Stimulated activated CD8-positive, alpha-beta memory T cell treated with anti-CD3 and anti-CD28 coated beads, Interleukin-4, amount 100 ng/mL, for 1 hour (primary cell): ENCODE results near the gene KRTAP22-1.

Experiments used
- DNase-seq, 2 donors: peaks; one replicate each; pipeline ENCODE4 v3.0.0-alpha.2; 2020; ENCODE audit warnings: low read depth in 2 of 2, low spot score in 1 of 2

The KRTAP22-1 gene

DNA sequence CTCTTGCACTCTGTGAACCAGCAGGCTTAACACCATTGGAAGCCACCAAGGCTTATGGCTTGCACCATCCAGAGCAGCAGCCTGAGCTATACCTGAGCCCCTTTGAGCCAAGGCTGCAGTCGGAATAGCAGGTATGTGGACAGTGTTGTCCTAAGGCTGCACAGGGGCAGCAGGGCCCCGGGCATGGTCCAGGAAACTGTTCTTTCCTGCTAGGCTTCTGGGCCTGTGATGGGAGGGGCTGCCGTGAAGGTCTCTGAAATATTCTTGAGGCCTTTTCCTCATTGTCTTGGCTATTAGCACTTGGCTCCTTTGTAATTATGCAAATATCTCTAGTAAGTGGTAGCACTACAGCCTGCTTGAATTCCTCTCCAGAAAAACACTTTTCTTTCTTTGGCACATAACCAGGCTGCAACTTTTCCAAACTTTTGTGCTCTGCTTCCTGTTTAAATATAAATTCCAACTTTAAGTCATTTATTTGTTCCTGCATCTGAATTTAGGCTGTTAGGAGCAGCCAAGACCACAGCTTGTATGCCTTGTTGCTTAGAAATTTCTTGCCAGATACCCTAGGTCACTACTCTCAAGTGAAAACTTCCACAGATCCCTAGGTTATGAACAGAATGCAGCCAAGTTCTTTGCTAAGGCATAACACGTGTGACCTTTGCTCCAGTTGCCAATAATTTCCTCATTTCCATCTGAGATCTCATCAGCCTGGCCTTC, 24.7 kb downstream of the KRTAP22-1 start:
- no peak for DNase-seq

DNA sequence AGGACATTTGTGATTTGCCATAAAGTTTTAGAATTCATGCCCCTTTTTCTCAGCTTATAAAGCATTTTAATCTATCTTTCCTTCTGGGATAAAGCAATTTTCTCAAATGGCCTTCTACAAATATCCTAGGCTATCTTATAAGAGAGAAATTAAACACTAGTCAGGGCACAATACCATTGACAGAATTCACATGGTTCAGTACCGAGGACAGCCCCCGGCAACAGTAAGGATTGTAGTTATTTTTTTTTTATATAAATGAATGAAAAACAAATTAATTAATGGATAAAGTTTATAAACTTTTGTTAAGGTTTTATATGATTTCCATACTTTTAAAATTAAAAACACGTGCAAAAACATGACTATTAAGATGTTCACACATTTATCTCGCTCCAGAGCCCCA, 27.2 kb downstream of the KRTAP22-1 start:
- no peak for DNase-seq

DNA sequence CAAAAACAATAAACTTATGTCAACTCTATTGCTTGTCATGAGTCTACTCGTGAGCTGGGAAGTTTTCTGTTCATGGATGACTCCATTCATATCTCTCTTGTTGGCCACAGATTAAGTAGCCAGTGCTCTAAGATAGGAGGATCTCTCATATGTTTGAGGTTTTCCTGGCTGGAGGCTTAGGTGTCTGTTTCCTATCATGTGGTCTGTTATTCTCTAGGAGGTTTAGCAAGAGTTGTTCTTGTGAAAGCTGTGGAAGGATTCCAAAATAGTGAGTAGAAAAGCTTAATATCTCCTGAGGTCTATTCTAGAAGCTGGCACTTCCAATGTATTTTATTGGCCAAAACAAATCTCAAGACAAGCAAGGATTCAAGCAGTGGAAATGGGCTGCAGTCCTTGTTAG, 28.3 kb downstream of the KRTAP22-1 start:
- no peak for DNase-seq

DNA sequence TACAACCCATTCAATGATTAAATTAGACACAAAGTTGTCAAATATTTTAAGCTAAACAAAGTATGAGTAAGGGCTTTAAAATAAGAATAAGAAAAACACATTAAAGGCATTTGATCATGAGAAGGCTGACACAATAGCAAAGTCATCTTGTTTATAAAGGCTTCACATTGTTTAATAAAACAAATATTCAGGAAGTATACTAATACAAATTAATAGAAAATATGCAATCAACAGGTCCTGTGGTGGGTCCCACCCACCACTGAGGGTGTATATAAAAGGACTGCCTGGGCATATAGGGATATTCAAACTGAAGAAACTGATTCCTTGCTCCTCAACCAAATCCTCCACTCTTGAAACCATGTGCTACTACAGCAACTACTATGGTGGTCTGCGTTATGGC, 34.0 kb downstream of the KRTAP22-1 start, which contains the start of gene KRTAP20-2:
Gene KRTAP20-2 (plus strand): TSS at position 301 of the 400 bp plus-strand sequence. CDS start 58 bp downstream, at position 359.
- no peak for DNase-seq

DNA sequence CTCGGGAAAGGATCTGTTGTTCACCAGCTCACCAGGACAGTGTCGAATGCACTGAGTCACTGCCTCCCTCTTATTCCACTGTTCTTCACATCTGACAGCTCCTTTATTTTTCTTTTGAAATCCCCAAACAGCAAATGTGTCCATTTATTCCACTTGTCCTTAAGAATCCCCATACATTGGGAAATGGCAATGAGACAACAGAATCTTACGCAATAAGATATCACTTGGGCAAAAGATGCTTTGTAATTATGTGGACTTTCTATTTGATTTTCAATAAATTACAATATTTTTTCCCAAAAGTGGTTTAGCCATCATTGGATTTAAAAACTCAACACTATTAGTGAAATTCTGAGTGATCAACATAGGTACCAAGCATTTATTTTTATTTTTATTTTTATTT, 37.8 kb downstream of the KRTAP22-1 start:
- DNase-seq: no peak

DNA sequence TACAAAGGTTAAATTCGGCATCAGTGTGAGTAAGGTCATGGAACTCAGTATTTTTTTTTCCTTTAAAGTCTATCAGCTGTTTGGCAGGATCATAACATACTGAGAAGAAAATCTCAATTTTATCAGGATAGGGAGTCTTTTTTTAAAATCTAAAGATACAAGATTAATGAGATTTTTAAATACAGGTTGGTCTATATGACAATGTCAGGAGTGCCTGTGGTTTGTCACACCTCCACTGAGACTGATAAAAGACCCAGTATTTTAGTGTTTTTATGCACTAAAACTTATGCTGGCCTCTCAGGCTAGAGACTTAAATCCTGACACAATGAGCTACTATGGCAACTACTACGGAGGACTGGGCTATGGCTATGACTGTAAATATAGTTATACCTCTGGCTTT, 41.7 kb downstream of the KRTAP22-1 start, which contains the start of gene KRTAP20-3:
Gene KRTAP20-3 (plus strand): TSS at position 301 of the 400 bp plus-strand sequence.
- no peak for DNase-seq

DNA sequence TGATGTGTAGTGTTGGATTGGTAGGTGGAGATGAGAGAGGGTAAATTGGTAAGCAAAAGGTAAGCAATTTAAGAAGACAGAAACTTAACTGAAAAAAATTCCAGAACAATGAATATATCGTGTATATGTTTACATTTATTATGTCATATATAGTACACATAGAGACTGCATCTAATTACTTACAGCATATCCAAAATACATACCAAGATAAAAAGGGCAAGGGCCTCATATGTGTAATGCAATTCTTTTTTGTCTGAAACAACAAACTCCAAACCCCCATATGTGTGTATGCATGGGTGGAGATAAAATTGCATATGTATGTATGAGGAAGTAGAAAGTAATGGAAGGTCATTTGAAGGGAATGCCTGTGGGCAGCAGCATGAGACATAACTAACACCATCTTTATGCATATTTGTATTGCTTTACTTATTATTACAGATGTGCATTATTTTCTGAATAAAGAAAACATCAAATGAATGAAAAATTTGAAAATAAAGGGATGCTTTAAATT, 46.1 kb downstream of the KRTAP22-1 start:
- DNase-seq: no peak
